Measurements from ENCODE around the gene GSAP.
"Not testable (repeated sequence)": the region's sequence is repeated elsewhere in the genome, so short reads cannot be mapped to it uniquely, and the experiment has no call there.

Gene GSAP, protein sequence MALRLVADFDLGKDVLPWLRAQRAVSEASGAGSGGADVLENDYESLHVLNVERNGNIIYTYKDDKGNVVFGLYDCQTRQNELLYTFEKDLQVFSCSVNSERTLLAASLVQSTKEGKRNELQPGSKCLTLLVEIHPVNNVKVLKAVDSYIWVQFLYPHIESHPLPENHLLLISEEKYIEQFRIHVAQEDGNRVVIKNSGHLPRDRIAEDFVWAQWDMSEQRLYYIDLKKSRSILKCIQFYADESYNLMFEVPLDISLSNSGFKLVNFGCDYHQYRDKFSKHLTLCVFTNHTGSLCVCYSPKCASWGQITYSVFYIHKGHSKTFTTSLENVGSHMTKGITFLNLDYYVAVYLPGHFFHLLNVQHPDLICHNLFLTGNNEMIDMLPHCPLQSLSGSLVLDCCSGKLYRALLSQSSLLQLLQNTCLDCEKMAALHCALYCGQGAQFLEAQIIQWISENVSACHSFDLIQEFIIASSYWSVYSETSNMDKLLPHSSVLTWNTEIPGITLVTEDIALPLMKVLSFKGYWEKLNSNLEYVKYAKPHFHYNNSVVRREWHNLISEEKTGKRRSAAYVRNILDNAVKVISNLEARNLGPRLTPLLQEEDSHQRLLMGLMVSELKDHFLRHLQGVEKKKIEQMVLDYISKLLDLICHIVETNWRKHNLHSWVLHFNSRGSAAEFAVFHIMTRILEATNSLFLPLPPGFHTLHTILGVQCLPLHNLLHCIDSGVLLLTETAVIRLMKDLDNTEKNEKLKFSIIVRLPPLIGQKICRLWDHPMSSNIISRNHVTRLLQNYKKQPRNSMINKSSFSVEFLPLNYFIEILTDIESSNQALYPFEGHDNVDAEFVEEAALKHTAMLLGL

DNA sequence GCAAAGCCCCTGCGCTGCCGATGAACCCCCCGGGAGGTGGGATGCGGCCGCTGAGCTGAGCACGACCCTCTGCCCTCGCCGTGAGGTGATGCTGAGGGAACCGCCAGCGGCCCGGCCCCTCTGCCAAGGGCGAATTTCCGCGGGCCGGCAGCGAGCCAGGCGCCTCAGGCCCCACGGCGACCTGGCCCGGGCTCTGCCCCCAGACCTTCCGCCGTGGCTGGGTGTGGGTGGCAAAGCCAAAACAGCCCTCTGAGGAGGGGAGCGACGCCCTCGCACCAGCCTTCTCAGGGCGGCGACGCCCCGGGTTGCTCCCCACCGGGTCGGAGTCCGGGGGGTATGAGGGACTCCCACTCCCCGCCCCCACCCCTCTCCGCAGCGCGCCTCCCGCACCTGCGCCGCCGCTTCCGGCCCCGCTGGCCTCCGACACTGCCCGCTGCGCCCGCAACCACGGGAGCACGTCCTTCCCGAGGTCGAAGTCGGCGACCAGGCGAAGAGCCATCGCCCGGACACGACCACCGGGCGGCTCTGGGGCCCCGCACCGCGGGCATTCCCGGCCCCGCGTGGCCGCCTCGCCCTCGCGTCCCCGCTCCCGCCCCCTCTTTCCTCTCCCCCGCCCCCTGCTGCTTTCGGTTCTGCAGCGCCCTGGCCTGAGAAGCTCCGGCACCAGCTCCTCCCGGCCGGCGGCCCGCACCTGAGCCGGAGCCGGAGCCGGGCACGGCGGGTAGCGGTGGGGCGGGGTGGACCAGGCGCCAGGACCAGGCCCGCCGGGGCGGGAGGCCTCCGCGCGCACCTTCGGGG lies at the start of gene GSAP:
TSS of gene GSAP (minus strand) at position 527 of the 798 bp plus-strand sequence. CDS start at position 499, 28 bp downstream.
- H3K4me3 ChIP-seq (ENCODE audit: low read depth, low read length), result peak within 1 kb of the TSS; percentile 36

DNA sequence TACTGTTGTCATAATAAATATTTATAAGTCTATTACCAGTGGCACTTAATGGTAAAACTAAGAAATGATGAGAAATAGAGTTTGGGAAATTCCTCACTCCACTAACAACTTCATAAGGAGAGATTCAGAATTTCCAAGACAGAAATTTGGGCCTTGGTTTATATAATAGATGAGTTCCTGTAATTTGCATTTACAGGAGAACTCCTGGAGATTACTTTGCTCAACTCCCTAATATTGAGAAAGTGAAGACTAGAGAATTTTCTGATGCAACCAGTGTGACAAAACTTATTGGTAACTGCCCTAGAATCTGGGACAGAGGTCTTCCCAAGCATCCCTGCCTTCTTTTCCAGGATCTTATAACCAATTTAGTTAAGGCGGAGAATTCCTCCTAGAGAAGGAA lies 49.1 kb upstream of the GSAP start:
- H3K4me3 ChIP-seq (ENCODE audit: low read depth, low read length), result no peak overlapping the region

DNA sequence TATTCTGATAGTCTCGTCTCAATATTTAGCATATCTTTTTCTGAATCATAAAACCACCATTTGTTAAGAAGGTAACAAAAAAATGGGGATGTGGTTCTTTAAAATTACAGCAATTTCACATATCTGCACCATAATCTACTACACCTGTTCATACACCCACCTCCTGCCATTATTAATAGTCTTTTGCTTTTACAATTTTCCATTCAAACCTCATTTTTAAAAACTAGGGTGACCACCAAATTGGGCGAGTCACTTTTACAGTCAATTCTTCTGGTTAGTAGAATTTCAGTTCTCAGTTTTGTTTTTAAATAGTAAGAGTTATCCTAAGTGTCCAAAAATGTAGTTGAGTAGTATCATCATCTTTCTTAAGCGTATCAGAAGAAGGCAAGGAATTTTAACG lies 48.4 kb upstream of the GSAP start:
- no peak overlapping the region for H3K4me3 ChIP-seq (ENCODE audit: low read depth, low read length)

DNA sequence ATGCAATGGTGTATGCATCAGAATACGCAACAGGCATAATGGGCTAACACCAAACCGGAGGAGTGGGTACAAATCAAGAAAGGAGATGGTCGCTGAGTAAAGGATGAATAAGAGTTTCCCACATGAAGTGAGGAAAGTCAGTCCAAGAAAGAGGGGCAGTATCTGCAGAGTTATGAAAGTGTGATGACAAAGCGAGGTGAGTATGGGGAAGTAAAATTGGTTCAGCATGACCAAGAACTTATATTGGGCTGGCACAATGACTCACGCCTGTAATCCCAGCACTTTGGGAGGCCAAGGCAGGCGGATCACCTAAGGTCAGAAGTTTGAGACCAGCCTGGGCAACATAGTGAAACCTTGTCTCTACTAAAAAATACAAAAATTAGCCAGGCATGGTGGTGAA lies 47.5 kb upstream of the GSAP start:
- H3K4me3 ChIP-seq (ENCODE audit: low read depth, low read length), result not testable (repeated sequence)

DNA sequence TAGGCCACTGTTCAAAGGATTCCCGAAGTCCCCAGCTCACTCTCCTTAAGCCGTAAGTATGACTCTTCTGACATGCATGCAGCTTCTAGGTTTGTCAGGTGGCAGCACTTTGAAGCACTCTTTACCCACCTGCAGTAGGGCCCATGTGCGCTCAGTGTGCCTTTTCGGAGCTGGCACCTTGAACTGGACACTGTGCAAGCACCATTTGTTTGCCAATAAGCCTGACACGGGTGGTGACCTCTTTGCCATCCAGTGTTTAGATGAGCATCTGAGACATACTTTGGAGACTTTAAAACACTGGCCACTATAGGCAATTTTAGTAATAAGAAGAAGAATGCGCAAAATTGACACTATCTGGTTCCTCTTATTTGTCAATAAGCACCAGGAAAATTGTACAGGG lies 45.7 kb upstream of the GSAP start:
- no peak overlapping the region for H3K4me3 ChIP-seq (ENCODE audit: low read depth, low read length)

DNA sequence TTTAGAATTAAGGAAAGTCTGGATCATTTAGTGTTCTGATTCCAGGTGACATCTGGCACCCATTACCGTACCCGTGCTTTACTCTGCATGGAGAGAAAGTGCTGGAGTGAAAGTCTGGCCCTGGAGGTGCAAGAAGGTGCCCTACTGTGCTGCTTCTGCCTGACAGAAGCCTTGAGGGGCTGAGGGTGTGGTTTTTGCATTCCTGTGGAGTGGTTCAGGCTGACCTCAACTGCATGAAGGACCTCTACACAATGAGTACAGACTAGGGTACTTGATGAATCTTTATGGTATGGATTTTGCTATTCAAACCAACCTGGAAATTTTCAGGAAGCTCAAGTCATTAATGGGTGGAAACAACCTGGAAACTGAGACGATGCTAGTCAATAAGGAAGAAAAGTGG lies 45.1 kb upstream of the GSAP start:
- no peak overlapping the region for H3K4me3 ChIP-seq (ENCODE audit: low read depth, low read length)

DNA sequence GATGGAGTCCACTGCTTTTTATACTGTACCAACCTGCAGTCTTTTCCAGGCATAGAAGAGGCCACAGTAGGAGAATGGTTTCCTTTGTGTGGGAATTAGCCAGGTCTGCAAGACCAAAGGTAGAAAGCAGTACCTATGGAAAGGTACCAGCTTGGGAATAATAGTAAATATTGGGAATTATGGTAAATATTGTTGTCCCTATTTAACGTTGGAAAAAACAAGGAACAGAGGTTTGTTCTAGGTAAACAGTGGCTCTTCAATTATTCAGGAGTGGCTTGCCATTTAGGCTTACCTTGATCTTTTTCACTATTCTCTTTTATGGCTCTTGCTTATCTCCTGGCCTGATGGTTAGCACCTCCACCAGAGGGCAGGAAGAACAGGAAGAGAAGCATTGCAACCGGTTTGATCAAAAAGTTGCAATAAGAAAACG lies 43.9 kb upstream of the GSAP start:
- no peak overlapping the region for H3K4me3 ChIP-seq (ENCODE audit: low read depth, low read length)

DNA sequence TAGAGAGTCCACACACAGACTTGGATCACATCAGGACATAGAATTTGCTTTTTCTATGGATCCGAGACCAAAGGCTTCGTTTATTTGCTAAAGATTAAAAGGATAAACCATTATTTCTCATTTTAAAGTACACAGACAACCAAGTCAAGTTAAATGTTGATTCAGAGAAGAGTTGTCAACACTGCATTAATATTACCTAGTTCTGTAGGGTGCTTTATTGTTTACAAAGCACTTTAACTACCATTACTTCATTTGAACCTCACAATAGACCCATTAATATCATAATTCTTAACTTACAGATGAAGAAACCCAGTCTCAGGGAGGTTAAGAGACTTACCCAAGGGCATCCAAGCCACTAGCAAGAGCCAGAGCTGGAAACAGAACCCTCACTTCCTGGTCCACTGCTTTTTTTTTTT lies 43.2 kb upstream of the GSAP start:
- H3K4me3 ChIP-seq (ENCODE audit: low read depth, low read length), result no peak overlapping the region

DNA sequence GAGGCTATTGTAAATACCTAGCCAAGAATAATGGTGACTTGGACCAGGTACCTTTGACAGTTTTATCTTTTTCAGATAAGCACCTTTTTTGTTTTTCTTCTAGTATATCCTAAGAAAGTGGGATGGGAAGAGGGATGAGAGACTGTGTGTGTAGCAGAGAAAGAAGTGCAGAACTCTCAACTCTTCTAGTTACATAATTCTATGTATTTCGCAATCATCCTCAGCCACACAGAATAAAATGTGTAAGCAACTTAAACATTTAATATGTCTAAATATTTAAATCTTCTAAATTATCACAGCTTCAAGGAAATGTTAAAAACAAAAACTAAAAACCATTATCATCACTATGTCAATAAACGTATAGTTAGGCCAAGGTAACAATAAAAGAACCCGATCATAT lies 42.6 kb upstream of the GSAP start:
- no peak overlapping the region for H3K4me3 ChIP-seq (ENCODE audit: low read depth, low read length)

DNA sequence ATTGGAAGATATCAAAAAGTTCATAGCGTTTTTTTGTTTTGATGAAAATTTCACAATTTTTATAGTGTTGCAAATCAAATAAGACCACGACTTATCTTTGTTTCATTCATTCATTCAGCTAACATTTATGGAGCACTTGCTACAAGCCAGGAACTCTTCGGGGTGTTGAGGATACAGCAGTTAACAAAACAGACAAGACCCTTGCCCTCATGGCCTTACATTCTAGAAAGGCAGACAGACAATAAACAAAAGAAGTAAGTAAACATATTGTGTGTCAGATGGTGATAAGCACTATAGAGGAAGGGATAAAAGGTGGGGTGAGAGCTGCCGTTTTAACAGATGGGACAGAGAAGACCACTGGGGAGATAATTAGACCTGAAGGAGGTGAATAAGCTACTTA lies 41.6 kb upstream of the GSAP start:
- H3K4me3 ChIP-seq (ENCODE audit: low read depth, low read length), result no peak overlapping the region

DNA sequence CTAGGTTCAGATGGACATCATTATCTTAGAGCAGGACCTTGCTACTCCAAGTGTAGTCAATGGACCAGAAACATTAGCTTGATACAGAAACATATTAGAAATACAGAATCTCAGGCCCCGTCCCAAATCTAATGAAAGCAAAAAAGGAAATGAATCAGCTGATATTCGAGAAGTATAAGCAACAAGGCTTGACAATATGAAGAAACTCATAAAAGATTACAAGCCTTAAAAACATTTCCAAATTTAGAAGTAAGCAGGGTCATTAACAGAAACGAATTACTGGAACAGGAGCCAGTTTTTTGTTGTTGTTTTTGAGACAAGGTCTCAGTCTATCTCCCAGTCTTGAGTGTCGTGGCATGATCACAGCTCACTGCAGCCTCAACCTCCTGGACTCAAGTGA lies 40.5 kb upstream of the GSAP start:
- H3K4me3 ChIP-seq (ENCODE audit: low read depth, low read length), result no peak overlapping the region

DNA sequence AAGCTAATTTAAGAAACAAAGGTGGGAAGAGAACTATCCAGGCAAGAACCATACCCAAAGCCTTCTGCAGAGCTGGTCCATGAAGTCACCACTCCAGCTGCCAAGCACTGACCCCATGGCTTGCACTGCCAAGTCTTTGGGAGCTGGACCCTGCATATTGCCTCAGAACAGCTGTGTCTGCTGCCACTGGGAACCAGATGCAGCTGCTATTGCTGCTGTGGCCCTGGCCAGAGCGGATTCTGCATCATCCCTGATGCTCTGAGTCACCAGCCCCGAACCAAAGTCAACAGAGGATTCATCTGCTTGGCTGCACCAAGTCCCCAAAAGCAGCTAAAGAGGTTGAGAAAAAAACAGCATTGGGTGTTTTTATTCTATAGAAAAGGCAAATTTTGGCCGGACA lies 39.2 kb upstream of the GSAP start:
- H3K4me3 ChIP-seq (ENCODE audit: low read depth, low read length), result no peak overlapping the region

DNA sequence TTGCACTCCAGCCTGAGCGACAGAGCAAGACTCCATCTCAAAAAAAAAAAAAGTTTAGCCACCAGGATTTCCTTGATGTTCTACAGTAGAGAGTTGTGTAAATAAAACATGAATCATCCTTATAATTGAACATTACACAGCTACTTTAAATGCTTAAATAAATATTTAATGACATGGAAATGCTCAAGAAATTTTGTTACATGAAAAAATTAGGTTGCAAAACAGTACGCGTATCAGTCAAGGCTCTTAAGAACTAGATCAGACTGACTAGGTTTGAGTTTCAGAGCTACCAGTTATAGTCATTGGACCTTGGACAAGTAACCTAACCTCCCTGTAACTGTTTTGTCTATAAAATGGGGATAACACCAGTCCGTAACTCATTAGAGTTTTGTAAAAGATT lies 38.7 kb upstream of the GSAP start:
- no peak overlapping the region for H3K4me3 ChIP-seq (ENCODE audit: low read depth, low read length)

DNA sequence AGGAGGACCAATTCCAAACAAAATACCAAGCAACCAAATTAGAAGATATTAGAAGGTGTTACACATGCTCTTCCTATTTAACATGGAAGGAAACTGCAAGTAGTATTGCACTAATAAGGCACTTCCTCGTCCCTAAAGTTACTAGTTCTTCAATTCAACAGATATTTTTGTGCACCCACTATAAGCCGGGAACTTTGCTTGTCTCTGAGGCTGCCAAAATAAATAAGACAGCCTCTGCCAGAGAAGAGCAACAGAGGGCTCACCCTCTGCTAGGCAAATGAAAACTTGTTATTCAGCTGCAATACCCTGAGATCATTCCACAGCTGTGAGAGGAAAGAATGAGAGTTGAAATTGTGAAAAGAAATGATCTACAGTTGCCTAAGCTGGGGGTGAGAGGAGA lies 37.4 kb upstream of the GSAP start:
- H3K4me3 ChIP-seq (ENCODE audit: low read depth, low read length), result no peak overlapping the region

DNA sequence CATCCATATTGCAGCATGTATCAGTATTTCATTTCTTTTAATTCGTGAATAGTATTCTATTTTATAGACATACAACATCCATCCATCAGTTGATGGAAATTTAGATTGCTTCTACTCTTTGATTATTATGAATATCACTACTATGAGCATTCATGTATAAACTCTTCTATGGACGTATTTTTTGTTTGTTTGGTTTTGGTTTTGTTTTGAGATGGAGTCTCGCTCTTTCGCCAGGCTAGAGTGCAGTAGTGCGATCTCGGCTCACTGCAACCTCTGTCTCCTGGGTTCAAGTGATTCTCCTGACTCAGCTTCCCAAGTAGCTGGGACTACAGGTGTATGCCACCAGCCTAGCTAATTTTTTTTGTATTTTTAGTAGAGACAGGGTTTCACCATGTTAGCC lies 35.8 kb upstream of the GSAP start:
- not testable (repeated sequence) for H3K4me3 ChIP-seq (ENCODE audit: low read depth, low read length)

DNA sequence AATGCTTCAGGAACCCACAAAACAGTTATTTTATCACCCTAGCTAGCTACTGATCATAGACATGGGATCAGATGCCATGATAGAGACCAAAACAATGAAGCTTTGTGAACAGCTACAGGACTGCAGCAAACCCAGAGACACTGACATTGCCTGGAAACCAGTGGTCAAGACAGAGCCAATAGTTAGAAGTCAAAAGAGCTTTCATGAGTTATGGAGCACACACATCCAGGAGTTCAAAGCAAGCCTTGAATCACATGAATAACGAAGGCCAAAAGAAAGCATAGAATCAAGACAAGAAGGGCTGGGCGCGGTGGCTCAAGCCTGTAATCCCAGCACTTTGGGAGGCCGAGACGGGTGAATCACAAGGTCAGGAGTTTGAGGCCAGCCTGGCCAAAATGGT lies 34.5 kb upstream of the GSAP start:
- no peak overlapping the region for H3K4me3 ChIP-seq (ENCODE audit: low read depth, low read length)

DNA sequence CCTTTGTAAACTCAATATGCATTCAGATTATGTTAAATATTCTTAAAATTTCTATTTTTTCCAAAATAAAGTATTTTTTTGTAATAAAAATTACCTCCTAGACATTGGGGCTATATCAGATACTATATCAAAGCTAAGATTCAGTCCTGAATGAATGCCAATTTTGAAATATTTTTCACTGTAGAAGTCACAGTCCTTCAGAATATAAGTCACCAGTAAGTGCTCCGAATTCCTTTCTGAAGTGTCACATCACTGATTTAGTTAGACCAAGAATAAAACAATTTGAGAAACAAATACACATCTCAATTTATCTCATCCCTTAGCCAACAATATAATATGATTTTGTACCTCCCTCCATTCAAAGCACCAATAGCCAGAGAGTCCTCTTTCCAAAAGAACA lies 33.9 kb upstream of the GSAP start:
- no peak overlapping the region for H3K4me3 ChIP-seq (ENCODE audit: low read depth, low read length)

DNA sequence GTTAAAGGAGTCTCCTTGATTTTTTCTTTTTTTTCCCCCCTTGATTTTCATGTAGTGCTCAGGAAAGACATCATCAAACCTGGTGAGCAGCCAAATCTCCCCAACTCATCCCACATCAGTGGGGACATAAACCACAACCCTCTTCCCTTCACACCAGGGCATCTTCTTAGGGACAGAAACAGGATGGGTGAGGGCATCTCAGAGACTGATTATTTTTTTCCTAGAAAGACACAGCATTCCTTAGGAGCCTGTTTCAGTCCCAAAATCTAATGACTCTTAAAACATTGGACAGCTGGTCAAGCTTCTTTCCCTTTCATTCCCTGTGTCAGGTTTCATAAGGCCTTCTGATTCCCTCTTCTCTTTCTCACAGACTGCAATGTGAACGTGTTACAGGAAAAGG lies 31.5 kb upstream of the GSAP start:
- no peak overlapping the region for H3K4me3 ChIP-seq (ENCODE audit: low read depth, low read length)

DNA sequence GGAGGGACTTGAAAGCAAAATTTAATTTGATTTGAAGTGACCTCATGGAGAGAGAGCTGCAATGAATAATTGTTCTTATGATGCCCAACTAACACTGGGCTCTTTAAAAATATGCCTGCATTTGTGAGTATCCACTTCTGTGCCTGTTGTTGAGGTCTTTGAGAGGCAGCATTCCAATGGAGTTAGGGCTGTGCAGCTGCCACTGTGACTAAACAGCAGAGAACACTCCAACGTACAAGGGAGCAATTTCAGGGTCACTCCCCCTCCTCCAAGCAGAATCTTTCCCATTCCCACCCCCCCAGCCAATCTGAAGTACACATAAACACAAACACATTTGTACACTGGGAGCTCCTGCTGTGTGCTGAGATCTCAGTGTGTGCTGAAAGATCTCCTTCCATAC lies 28.0 kb upstream of the GSAP start:
- no peak overlapping the region for H3K4me3 ChIP-seq (ENCODE audit: low read depth, low read length)

DNA sequence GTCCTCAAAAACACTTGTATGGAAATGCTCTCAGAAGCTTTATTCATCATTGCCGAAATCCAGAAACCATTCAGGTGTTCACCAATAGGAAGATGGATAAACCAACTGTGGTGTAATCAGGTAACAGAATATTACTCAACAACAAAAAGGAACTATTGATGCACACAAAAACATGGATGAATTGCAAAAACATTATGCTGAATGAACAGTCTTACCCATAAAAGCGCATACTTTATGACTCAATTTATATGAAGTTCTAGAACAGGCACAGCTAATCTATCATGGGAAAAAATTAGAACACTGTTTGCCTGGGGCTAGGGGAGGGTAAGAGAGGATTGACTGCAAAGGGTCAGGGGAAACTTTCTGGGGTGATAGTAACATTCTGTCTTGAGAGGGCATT lies 26.9 kb upstream of the GSAP start:
- H3K4me3 ChIP-seq (ENCODE audit: low read depth, low read length), result no peak overlapping the region

DNA sequence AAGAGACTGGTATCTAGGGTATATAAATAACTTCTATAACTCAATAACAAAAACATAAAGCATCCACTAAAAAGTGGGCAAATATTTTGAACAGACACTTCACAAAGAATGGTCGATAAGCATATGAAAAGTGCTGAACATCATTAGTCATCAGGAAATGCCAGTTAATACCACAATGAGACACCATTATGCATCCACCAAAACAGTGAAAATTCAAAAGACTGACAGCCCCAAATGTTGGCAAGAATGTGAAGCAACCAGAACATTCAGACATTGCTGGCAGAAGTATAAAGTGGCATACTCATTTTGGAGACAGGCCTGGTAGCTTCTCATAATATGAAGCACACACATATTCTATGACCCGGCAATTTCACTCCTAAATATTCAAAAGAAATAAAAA lies 26.5 kb upstream of the GSAP start:
- no peak overlapping the region for H3K4me3 ChIP-seq (ENCODE audit: low read depth, low read length)
